HG02885 (cell line): ENCODE data around the gene GNS.
A peak's percentile ranks its signal among the peaks of the same experiment; 100 is the strongest.
"Not testable (repeated sequence)": the region's sequence is repeated elsewhere in the genome, so short reads cannot be mapped to it uniquely, and the experiment has no call there.

Experiments used
- ATAC-seq: cut with Tn5 transposase; IDR thresholded peaks from one replicate; pipeline ENCODE4 v1.9.1; 2021; ENCODE audit warnings: mild to moderate bottlenecking; ENCODE audit not compliant: unreplicated experiment, poor library complexity

GNS gene

DNA sequence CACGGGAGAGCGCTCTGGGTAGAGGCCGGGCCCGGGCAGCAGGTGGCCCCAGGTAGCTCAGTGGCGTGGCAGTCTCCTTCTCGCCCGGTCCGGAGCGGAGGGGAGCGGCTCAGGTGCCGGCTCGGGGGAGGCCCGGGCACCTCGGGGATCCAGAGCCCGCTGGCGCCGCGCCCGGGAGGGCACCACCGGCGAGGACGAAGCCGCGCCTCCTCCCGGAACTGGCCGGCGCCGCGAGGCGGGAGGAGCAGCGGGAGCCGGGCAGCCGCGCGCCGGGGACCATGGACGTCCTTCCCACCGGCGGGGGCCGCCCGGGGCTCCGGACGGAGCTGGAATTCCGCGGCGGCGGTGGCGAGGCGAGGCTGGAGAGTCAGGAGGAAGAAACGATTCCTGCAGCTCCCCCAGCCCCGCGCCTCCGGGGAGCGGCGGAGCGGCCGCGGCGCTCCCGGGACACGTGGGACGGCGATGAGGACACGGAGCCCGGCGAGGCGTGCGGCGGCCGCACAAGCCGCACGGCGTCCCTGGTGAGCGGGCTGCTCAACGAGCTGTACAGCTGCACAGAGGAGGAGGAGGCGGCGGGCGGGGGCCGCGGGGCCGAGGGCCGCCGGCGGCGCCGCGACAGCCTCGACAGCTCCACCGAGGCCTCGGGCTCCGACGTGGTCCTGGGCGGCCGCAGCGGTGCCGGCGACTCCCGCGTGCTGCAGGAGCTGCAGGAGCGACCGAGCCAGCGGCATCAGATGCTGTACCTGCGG, 21.5 kb upstream of the GNS start:
- ATAC-seq = peak; percentile 58

DNA sequence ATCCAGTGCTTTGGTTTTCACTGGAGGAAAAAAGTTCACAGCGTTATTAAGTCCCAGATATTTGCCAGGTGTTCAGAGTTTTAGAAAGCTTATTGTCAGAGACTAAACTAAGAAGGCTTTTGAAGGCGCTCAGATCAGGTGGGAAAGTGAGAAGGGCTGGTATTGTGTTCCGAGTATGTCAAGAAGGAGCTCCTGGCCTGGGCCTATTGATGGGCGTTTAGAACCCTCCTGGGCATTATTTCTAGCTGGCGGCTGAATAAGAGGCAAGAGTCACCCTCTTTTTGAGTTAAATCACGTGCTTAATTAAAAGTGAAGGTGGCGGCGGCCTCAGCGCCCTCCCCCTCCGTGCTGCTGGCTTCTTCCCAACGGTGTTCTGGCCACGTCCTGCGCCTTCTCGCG, 20.9 kb upstream of the GNS start:
- ATAC-seq = no peak

DNA sequence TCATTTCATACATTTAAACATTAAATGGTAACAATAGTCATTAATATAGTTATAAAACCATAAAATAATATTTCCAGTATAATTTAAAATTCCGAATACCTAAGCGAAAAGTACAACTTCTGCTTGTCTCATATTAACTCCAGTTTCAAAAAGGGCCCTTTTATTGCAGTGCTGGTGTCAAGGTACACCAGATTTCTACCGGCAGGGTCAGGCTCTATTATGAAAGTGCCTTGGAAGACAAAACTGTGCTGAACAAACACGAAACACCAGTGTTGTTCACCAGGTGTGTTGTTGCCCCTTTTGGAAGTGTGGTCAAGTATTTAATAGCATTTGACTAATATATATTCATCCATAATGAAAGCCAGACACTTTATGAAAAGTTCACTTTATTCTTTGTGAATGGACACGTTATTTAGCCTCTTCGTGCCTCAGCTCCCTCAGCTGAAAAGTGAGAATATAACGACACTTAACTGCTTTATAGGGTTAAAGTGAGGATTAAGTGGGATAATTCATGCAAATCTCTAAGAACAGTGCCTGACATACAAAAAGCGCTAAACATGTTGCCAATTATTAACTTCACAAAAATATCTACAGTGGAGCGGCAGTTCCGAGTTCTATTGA, 20.3 kb upstream of the GNS start:
- ATAC-seq = no peak

DNA sequence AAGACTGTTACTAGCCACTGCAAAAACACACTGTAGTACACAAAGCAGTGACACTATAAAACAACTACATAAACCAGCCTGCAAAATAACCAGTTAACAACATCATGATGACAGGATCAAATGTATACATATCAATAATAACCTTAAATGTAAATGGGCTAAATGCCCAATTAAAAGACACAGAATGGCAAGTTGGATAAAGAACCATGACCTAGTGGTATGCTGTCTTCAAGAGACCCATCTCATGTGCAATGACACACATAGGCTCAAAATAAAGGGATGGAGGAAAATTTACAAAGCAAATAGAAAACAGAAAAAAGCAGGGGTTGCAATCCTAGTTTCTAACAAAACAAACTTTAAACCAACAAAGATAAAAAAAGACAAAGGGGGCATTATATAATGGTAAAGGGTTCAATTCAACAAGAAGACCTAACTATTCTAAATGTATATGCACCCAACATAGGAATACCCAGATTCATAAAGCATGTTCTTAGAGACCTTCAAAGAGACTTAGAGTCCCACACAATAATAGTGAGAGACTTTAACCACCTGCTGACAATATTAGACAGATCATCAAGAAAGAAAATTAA, 16.0 kb upstream of the GNS start:
- not testable (repeated sequence) for ATAC-seq

DNA sequence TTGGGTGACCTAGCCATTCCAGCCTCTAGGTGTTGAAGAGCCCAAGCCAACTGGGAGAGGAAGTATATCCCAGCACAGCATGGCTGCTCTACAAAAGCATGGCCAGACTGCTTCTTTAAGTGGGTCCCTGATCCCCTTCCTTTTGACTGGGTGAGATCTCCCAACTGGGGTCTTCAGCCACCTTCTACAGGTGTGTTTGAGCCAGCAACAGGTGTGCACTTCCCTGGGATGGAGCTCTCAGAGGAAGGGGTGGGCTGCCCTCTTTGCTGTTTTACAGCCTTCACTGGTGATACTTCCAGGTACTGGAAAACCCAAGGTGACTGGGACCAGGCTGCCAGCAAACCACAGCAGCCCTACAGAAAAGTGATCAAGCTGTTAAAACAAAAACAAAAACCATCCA, 14.2 kb upstream of the GNS start:
- ATAC-seq = no peak

DNA sequence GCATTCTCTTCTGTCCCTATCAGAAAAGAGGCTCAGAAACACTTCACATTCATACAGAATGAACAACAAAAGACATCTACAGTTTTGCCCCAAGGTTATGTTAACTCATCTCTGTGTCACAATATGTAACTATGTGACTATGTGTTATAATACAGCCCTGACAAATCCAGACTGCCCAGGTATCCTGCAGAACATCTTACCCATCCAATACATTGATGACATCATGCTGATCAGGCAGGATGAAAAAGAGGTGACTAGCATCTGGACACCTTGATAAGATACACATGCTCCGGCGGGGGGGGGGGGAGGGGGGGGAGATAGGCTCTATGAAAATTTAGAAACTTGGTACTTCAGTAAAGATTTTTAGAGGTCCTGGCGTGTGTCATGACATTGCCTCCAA, 8.3 kb upstream of the GNS start:
- ATAC-seq = no peak

DNA sequence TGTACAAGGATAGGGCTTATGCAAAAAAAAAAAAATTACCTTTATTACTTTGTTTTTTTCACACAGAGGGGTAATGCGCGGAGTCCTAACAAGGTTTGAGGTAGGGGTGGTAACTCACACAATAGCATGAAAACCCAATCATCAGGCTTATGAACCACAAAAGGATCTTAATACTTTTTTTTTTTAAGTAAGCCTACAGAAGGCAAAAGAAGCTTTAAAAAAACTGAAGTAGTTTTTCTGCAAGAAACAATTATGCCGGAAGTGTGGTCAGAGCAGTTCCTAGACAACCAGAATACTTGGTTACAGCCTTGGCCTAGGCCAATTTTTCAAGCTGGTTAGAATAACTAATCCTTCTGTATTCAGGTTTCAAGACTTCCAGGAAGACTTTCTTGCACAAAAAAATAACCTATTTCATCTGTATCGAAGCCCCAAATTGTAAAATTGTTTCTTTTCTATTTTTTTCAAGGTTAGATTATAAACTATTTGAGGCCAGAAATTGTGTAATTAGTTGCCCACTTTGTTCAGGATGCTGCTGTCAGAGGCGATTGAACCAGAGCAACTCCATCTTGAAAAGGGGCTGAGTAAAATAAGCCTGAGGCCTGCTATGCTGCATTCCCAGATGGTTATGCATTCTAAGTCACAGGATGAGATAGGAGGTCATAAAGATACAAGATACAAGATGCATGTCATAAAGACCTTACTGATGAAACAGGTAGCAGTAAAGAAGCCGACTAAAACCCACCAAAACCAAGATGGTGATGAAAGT, 1.8 kb upstream of the GNS start:
- ATAC-seq = no peak

DNA sequence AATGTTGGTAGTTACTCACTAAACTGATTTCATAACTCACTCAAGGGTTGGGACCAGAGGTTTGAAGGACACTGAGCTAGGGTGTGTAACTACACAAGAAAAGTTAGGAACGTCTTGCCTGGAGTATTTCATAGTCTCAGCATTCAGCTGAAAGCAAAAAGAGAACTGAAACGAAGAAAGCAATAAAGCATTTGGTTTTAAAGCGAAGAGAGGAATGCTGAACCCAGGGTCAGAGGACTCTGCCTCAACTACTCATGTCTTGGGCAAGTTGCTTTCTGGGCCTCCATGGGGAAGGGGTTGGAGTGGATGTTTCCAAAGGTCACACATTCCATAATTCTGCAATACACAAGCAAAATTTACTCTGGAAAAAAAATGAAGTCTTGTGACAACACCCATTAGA, 1.4 kb downstream of the GNS start:
- ATAC-seq = no peak

DNA sequence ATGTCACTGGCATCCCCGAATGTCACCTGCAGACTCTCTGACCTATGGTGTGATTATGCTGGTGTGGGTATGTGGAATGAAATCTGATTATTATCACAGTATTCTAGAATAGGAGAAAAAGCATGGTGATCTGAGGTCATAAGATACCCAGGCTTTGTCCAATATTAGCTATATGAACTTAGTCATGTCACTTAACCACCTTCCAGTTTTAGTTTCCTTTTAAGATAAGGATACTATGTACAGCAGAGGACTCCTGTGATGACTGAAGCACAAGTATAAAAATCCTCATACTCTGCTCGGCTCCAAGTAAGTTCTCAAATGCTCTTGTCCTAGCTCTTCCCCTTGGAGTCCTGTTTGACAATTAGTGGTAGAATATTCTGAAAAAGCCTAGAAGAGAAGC, 2.8 kb downstream of the GNS start:
- peak; percentile 57 for ATAC-seq

DNA sequence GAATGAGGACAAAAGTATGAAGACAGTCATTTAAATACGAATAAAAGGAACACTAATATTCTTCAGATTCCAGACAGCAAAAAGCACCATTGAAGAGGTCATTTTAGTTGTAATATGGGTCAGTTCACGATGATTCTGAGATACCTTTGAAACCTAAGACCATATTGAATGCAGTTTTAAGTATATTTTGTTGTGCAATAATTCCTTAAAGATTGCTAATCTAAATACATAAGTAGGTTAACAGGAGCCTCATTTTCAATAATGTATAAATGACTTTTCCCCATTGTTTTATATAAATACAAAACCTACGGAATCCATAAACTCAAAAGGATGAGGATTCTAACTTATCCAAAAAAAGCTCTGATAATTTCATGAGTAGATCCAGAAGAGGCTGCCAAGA, 5.8 kb downstream of the GNS start:
- ATAC-seq = no peak

DNA sequence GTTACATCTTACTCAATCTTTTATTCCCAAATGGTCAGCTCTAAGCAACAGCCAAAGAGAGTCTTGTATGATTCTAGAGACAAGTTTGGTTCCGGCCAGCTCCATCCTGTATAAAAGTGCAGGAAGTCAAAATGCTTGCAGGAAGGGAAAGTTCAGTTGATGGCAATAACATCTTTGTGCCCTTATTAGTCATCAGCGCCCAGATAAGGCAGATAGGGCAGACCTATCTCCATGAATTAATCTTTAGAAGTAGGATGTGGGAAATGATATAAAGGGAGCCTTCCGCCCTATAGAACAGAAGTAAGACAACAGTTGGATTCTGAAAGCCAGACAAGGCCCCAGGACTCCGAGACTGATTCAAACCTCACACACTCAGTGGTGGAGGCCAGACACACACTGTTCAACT, 6.4 kb downstream of the GNS start:
- no peak for ATAC-seq

DNA sequence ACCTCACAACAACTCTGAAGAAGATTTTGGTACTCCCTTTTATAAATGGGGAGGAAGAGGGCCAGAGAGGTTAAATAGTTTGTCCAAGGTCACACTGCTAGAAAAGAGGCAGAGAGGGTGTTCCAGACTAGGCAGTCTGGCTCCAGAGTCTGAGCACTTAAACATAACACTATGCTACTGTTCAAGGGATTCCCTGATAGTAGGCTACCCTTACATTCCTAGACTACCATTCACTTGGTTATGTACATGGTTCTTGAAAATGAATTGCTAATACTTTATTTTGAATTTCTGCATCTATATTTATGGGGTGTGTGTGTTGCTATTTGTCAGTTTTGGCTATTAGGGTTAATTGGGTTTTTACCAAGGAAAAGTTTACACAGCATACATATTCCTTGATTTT, 7.2 kb downstream of the GNS start:
- ATAC-seq = no peak

DNA sequence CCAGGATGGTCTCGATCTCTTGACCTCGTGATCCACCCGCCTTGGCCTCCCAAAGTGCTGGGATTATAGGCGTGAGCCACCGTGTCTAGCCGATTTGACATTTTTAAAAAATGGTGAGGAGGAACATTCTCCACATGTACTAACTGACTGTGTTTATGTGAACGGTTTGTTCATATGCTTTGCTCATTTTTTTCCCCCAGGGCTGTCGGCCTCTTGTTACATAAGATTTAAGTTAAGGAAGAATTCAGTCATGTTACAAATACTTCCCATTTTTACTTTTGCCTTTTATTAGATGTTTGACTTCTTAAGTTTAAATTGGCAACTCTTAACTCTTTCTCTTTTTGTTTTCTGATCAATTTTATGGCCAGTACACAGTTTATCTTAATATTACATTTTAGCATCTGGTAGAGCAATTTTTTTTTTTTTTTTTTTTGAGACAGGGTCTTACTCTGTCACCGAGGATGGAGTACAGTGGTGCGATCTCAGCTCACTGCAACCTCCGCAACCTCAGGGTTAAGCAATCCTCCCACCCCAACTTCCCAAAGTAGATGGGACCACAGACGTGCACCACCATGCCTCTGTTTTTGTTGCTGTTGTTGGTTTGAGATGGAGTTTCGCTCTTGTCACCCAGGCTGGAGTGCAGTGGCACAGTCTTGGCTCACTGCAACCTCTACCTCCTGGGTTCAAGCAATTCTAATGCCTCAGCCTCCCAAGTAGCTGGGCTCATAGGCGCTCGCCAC, 9.6 kb downstream of the GNS start:
- ATAC-seq = no peak

DNA sequence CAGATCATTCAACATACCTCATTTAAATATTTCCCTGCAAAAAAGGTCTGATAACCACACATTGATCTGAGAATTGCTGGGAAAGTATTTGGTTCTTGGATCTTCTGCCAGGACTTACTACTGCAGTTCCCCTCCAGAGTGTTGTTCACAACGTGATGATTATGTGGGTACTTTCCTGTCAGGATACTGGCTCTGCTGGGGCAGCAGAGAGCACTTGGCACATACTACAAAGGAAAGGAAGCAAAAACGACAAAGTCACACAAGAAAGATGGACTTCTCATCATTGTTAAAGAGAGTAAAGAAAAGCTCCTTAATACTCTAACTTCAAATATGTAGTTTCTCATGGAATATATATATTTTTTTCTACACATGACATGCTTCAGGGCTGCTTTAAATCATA, 11.5 kb downstream of the GNS start:
- no peak for ATAC-seq

DNA sequence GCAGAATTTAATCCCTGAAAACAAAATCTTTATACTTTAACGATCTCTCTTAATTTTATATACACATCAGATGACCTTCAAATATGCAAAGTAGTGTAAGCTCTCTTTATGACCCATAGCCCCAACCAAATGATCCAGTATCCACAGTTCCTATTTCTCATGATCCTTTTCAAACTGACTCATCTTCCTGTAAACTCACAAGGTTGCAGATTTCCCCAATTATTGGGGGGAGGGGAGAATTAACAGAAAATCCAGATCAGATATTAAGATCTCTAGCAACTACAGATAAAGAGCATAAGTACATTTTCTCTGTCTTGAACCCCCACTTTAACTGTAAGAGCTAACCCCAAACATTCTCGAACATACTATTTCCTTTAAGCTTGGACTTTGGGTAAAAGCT, 12.5 kb downstream of the GNS start:
- ATAC-seq = no peak

DNA sequence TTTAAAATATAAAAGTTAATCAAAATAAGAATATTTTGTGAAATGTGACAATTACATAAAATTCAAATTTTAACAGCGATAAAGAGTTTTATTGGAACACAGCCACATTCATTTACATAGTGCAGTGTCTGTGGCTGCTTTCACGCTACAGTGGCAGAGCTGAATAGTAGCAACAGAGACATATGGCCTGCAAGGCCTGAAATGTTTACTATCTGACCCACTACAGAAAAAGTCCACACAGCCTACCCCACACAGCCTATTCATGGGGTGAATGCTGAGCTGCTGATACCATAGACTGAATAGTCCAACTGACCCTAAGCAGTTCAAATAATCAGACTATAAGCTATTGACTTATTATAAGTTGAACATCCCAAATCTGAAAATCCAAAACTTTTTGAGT, 13.2 kb downstream of the GNS start:
- ATAC-seq = no peak

DNA sequence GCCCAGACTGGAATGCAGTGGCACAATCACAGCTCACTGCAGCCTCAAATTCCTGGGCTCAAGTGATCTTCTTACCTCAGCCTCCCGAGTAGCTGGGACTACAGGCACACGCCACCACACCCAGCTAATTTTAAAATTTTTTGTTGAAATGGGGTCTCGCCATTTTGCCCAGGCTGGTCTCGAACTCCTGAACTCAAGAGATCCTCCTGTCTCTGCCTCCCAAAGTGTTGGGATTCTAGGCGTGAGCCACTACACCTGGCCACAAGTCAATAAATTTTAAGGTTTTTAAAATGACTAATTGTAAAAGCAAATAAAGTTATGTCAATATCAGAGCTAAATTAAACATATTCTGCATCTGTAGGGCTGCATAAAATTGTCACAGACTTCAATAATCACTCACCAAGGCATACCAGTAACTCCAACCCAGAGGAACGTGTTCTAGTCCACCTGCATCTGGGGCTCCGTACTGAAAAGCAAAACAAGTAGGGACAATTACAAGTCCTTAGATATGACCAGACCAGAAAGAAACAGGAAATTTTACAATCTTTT, 13.9 kb downstream of the GNS start:
- no peak for ATAC-seq

DNA sequence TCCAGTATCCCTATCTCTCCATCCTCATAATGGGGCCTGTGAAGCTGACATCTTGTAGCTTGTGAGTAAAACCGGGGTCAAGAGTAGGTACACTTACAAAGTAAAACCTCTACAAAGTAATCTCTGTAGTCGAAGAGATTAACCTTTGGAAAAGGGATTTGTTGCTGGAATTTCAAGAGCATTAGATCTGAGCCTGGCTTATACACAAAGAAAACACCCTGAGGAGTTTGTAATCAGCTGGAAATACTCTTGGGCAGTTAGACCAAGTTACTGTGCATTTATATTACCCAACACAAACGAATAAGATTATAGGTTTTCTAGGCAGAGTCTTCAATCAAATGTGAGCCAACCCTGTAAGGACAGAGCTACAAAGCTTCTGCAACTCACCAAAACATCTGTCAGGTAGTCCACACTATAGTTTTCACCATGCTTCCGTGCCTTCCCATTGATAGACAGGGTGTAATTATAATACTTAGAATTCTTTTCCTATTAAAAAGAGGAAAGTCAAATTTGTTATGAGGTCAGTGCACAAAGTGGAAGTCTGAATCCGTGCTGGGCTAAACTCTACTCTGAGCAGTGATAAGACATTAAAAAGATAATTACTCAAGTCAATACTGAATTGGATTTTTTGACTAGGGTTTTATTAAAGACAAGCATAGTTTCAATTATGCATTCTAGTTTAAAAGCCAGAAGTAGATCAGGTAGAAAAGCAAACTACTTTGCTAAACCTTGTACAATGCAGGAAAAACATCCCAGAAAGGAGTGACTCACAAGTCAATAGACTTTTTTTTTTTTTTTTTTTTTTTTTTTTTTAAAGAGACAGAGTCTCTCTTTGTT, 14.6 kb downstream of the GNS start:
- ATAC-seq = no peak

DNA sequence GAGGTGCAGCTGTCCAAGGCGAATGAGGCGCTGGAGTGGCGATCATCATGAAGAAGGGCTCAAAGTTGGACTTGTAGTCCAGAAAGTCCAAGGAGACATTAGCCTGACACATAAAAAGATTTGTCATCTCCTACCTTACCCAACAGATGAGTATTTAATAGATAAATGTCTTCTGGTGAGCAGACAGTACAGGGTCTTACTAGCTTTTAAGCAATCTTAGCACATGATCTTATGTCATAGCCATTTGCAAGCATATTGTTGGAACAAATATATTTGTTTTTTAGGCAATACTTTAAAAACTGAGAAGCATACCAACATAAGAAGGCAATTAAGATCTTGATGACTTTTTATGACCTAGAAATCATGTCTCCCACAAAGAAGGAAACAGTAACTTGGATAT, 16.0 kb downstream of the GNS start:
- no peak for ATAC-seq
